Activated CD8-positive, alpha-beta memory T cell treated with anti-CD3 and anti-CD28 coated beads, Interleukin-2, amount 50 U/mL, for 24 hours (primary cell): ENCODE measurements around the gene CACNA1I.
"Not testable (repeated sequence)": the region's sequence is repeated elsewhere in the genome, so short reads cannot be mapped to it uniquely, and the experiment has no call there.

ENCODE experiments used
- DNase-seq: peaks from one replicate; pipeline ENCODE4 v3.0.0-alpha.2; 2020; ENCODE audit errors: extremely low read depth

CACNA1I gene

DNA sequence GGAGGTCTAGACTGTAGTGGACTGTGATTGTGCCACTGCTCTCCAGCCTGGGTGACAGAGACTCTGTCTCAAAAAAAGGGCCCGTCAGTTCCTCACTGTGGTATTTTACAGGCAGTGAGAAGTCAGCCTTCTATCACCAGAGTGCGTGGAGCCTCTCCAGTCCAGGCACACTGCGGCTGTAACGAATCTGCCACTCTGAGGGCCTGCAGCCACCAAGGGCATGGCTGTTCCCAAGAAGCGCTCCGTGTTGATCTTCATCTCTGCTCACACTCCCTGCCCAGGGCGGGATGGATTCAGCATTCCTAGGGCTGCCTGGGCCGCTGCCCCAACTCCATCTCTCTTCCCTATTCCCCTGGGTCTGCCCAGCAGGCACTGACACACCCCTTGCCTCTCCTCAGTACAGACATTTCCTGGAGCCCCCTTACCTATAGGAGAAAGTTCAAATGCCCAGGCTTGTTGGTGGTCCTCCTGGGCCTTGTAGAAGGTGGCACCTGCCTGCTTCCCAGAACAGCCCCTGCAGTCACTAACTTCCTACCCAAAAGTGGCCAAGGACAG is 148.4 kb downstream of the CACNA1I start:
- DNase-seq, result no peak

DNA sequence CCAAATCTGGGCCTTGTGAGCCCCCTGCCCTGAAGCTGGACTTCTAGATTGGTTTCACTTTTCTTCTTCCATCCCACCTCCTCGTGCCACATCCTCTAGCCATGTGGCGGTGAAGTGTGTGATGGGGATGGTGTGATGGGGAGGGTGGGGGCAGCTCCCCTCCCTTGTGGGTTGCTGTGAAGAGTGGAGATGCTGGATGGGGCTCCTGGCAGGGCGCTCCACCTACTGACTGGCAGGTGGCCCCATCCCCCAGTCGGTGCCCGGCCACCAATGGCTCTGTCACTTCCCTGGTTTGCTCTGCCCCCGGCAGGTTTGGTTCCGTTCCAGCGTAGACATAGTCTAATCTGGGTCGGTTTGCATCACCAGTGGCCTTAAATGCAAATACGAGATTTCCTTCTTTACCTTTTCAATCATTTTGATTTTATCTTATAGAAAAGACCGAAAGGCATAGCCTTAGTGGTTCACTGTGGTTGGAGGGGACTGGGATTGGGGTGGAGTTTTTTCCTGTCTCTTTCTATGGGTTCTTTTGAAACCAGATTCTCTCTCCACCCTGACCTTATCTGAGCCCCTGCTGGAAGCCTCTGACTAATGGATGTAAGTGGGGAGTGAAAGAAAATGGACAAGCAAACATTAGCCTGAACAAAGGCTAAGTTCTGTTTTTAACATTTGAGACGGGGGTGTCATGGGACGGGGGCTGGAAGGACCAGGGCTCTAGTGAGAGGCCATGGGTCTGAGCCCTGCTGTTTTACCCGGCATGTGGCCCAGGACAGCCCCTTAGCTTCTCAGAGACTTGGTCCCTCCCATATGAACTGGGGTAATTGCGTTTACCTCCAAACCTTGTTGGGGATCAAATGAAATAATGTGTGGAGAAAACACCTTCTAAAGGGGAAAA is 149.3 kb downstream of the CACNA1I start:
- no peak for DNase-seq

DNA sequence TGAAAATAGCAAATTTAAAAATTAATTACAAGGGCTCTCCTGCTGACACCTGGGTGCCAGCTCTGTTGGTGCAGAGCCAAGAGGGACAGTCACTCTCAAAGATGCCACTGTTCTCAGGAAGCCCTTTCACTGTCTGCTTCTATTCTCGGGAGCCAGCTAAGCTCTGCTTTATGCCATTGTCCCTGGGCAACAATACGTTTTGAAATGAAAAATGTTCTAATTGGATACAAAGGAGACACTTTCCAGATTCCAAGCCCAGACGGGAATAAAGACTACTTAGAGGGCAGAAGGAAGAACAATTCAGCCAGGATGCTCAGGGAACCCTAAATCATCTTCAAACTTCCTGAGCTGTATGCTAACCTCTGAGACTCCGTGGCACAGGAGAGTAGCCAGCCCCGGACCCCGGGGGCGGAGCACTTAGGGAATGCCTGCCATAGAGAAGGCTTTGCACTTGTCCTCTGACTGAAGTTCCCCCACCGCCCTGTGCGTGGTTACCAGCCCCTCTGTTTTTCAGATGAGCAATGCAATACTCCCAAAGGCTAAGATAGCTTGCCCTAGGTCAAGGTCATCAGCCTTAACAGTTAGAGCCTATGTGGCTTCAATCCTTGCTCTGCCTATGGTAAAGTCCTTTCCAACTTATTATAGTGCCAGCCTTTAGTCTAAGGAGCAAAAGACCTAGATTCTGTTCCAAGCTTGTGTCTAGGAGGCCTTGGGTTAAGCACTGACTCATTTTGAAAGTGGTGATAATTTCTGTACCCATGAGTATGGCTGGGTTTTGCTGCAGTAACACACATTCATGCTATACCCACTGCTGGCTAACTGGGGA is 150.9 kb downstream of the CACNA1I start:
- no peak for DNase-seq

DNA sequence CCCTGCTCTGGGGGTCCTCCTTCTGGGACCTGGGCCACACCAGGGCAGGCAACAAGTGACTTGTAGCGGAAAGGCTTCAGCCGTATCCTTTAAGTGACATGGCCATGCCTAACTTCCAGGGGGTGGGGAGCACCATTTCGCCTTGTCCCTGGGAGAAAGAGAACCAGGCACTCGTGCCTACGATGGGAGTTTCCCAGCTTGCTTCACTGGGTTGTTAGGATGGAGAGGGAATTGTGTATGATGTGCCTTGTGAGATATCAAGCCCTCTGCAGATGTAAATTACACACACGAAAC is 151.4 kb downstream of the CACNA1I start:
- DNase-seq, result no peak

DNA sequence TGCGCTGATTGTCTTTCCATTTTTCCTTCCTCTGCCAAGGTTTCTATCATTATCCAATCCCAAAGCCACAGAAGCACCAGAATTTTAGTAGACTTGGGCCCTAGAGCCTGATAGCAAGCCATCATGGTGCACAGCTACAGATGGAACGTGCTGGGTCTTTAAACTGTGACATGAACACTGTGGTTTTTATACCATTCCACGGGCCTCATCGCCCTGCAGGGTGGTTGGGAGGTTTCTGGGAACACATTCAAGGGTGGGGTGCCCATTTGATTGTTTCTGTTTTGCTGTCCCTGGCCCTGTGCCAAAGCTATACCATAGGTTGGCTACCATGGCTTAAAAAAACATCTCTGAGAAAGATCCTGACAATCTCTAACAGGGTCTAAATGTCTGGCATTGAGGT is 151.9 kb downstream of the CACNA1I start:
- no peak for DNase-seq

DNA sequence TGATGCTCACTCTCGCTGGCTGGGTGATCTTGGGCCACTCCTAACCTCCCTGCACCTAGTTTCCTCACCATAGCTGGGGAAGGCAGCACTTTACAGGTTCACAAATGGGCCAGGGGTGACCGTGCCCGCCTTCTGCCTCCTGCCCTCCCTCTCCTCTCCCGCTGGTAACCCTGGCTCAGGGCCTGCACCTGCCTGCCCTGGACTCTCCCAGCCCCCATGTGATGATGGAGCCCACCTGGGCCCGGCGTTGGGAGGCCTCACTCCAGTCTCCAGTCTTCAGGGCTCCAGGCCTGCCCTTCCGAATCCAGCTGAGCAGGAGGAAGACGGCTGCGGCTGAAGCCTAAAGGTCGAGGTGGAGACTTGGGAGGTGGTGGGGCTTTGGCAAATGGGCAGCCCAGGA is 152.9 kb downstream of the CACNA1I start:
- no peak for DNase-seq

DNA sequence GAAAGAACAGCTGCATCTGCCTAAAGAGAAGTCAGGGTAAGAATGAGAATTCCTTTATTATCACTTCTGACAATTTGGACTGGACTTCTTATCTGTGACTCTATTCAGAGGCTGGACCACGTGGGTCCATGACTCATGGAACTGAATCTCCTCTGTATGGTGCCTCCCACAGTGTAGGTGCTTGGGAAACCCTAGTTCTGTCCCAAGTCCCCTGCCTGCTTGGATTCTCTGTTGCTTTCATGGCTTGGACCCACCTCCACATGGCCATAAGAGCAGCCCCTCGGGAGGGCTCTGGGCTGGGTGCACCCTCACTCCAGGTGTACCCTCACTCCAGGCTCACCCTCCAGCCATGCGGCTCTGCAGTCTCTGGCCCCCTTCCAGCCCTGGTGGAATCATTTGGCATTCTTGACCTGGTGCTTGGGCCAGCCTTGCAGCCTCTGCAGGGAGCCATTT is 153.4 kb downstream of the CACNA1I start:
- no peak for DNase-seq

DNA sequence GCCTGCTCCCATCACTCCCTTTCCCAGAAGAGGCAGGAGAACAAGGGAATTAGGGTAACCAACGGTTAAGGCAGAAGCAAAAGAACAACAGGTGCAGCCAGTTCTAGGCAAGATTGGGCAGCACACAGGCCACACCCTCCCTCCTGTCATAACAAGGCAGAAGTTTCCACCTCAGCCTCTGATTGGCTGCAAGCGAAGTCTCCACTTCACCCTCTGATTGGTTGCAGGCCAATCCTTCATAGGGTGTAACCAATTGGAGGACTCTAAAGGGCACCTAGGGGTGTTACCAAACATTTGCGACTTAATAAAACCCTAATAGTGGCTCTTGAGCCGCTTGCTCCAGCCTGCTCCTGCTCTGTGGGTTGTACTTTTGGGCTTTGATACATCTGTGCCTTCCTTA is 153.8 kb downstream of the CACNA1I start:
- no peak for DNase-seq

DNA sequence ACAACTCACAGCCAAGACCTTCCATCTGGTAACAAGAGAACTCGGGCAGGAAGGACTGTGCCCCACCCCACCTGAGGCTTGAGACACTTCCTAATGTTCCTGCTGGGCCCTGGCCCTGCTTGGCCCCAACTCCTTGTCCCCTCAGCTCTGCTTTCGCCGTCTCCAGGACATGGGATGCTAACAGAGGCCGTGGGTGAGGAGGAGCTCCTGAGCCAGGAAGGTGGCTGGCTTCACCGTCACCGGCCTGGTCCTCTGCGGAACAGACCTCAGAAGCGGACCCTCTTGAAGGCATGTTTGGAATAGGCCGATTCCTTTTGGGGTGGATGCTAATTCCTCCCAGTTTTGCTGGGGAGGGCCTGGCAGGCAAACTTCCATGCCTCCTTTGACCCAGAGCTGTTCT is 154.3 kb downstream of the CACNA1I start:
- no peak for DNase-seq

DNA sequence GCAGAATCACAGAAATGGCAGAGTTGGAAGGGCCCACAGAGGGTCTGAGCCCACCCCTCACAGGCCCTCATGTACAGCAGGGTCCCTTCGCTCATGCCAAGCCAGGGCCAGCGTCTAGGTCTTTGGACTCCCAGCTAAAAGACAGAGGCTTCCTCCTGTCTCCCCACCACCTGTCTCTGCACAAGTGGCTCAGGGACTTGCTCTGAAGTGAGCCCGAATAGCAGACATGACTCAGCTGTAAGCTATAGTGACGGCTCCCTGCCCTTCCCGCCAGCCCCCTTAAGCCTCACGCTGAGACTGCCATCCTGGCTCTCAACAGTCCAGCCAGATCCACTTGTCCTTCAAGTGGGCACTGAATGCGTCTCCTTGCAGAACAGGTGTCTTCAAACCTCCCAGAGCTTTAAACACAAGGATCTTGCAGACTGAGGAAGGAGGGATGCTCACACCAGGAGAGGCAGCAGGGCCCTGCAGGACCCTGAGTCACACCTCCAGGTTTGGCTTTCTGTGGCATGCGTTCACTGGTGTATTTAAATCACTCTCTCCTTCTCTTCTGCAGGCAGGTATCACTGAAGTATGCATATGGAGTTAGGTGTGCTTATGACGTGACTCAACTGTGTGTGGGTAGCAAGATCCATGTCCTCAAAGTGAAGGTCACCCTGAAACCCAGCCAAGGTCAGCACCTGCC is 154.9 kb downstream of the CACNA1I start:
- DNase-seq, result no peak

DNA sequence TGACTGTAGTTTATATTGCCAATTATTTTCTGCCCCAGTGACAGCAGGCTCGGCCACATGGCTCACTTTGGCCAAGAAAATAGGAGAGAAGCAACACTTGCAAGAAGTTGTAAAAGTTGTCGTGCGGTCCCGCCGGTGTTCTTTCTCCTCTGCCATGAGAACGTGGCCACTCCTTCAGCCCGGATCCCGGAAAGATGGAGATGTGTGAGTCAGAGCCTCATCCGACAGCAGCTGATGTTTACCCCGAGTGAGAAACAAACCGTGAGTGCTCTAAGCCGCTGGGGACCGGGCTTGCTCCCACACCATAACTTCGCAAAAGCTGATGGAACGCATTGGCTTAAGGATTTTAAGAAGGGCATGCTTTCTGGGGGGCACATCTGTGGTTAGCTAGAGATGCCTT is 157.0 kb downstream of the CACNA1I start:
- DNase-seq, result no peak

DNA sequence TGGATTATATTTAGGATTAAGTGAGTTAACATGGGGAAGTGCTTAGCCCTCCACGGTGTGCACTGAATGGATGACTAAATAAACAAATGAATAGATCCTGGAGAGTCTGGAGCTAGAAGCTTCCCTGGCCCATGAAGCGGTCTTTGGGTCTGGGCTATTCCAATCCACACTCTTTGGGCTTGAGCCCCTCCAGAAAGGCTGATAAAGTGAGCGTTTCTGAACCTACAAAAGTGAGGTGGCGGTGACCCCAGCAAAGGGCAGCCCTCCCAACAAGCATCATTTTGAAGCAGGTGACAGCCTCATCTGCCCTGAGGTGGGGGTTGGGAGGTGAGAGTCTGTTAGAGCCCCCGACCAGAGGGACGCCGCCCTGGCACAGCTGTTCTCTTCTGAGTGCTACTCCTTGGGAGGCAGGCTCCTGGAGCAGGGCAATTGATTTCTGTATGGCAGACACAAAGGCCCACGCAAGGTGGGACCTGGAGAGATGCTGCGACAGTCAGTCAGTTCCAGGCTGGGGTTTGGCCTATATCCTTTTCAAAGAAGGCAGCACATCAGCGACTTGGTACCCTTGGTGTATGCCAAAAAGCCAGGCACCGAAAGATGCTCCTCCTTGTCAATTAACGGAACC is 157.8 kb downstream of the CACNA1I start:
- no peak for DNase-seq

DNA sequence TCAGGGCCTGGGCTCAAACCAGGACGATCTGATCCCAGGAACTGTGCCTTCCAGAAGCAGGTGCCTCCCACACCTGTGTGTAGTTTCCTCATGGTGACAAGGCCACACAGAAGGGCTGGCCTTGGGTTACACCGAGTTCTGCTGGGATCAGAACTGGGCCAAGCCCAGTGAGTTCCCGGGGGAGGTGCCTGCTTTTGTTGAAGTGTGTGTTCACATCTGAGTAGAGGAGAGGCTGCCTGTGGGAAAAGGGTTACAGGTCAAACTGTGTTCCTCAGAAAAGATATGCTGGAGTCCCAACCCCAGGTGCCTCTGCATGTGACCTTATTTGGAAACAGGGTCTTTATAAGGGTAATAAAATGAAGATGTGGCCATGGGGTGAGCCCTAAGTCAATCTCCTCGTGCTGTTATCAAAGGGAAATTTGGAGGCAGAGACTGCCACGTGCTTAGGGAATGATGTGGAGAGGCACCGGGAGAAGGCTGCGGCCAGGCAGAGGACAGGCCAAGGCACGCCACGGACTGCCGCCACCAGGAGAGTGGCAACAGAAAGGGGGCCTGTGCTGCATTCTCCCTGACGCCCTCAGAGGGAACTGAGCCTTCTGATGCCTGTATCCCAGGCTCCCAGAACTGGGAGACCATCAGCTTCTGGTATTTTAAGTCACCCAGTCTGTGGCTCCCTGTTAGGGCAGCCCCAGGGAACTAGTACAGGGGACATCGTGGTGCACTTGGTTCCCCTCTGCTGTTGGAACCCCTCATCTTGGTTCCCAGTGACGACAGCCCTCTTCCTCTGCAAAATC is 158.8 kb downstream of the CACNA1I start:
- DNase-seq, result no peak

DNA sequence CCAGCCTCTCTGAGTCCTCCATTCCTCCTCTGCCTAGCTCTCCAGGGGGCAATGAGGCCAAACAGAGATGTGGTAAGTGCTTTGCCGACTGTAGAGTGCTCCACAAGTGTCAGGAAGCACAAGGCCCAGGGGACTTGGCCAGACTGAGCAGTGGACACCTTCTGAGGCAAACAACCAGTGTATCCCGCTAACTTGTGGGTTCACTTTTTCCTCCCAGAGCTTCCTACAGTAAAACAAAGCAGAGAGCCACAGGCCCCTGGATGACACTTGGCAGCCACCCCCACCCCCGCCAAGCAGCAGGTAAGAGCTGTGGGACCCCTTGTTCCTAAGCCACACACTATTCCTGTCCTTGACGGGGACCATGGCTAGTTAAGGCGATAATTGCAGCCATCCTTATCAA is 160.9 kb downstream of the CACNA1I start:
- no peak for DNase-seq

DNA sequence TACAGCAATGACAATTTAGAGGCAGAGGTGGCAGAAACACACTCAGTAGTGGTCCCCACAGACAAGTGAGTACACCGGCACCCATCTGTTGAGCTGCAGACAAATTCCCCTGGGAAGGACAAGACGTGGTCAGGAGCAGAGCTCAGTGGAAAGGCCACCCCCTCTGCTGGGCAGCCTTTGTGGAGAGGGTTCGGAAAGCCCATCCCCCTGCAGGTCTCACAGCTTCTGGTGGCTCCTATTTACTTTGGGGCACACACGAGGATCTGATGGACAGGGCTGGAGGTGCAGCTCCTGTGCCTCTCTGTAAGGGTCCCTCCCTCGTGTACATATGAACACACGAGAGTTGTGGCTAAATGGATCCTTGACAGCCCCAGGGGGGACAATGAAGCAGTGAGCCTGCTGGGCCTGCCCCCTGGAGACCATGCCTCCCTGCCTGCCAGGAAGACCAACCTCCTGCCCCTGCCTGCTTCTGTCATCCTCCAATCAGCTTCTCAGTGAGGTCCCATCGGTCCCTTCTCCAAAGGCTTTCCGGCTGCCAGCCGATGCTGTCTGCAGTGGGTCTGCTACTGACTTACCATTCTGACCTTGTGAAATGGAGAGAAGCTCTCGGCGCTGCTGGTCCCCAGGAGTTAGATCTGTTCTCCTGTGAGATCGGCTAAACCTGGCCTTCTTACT is 161.5 kb downstream of the CACNA1I start:
- no peak for DNase-seq

DNA sequence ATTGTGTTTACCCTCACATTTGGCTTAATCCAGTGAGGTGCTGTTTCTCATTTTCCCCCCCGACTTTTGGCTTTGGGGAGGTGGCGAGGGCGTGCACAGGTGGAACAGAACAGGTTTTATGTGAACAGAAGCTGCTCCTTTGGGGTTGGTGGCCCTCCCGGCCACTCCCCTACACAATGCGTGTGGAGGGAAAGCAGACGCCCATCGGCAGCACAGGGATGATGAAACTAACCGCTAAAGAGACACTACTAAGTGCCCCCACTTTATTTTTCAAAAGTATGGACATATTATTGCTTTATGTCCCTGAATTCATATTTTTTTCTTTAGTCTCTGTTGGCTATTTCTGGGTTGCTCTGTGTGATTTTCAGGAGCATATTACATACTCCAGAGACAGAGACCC is 162.1 kb downstream of the CACNA1I start:
- DNase-seq, result no peak

DNA sequence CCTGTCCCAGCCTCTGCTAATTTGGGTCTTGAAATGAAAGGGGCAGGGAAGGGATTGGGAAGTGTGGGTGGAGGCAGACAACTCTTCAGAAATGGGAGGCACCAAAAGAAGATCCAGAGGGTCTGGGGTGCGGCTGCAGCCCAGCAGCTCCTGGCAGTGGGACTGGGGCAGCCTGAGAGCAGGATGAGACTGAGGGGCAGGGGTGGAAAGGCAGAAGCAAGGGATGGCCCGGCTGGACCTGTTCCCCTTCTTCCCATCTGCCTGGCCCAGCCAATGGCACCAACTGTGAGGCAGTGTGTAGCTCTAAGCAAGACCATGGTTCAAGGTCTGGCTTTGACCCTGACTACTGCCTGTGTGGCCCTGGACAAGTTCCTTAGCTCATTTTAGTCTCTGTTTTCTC is 162.6 kb downstream of the CACNA1I start:
- no peak for DNase-seq

DNA sequence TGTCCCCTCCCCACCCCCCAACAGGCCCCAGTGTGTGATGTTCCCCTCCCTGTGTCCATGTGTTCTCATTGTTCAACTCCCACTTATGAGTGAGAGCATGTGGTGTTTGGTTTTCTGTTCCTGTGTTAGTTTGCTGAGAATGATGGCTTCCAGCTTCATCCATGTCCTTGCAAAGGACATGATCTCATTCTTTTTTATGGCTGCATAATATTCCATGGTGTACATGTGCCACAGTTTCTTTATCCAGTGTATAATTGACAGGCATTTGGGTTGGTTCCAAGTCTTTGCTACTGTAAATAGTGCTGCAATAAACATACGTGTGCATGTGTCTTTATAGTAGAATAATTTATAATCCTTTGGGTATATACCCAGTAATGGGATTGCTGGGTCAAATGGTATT is 163.5 kb downstream of the CACNA1I start:
- not testable (repeated sequence) for DNase-seq

DNA sequence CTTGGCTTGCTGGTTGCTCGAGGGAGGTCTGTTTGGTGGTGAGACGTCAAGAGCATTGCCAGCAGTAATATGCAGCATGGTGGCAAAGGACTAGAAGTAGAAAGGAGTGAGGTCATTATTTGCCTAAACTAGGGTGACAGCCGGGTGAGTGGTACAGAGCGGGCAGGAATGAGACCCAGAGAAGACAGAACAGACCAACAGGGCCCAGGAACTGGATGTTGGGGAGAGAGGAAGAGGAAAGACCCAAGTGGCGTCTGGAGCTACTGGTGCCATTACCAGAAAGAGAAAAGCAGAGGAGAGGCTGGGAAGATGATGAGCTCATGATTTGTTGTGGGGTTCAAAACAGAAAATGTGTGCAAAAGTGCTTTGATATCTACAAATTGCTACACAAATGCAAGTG is 164.3 kb downstream of the CACNA1I start:
- DNase-seq, result no peak

DNA sequence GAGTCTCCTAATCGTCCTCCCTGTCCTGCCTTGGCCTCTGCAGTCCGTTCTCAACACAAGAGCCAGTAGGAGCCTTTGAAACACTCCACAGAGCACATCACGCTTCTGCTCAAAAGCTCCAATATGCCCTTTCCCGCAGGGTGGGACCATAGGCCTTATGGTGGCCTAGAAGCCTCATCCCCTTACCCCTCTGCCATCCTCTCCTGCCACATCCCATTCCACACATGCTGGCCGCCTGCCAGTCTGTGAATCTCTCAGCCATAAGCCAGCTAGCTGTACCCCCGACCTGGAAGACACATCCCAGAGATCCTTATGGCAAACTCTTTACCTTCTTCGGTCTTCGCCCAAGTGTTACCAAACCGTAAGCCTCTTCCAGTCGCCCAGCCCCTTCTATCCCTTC is 165.2 kb downstream of the CACNA1I start:
- DNase-seq, result no peak
